ENCODE results near the gene ADGRG1. TPM values are rescaled to one million over a fixed set of nuclear protein-coding genes. Genes with fewer than 3 reads are reported as not detected.

Gene ADGRG1
- total RNA-seq, 1 experiment from 2014 or later: 10.2 TPM

GRCh38 chr16:57614944-57615343, 13.5 kb upstream of the ADGRG1 start:
- BruUV-seq (replicated peaks): no TSS peak
- Mint-ChIP-seq H3K36me3 (ENCODE audit: insufficient read depth, unreplicated experiment) (no peaks in the 10 kb centered on the region), H3K27me3 (ENCODE audit: insufficient read depth, unreplicated experiment) (no peaks in the 10 kb centered on the region), H3K9me3 (ENCODE audit: unreplicated experiment) (no peaks in the 10 kb centered on the region), H3K4me3 (ENCODE audit: unreplicated experiment) (no peak overlapping the region), H3K27ac (ENCODE audit: low read depth, unreplicated experiment) (no peak overlapping the region), H3K4me1 (ENCODE audit: insufficient read depth, unreplicated experiment) (peaks cover 35% of the 10 kb centered on the region)
- CTCF ChIA-PET: interaction anchor here (0.7 to 1.6 kb wide), 4 partner anchors 16 to 34 kb away, joined by 3 to 5 read pairs (median 4); no protein-coding TSS in a partner anchor
- TF ChIP-seq, protein P1, sequence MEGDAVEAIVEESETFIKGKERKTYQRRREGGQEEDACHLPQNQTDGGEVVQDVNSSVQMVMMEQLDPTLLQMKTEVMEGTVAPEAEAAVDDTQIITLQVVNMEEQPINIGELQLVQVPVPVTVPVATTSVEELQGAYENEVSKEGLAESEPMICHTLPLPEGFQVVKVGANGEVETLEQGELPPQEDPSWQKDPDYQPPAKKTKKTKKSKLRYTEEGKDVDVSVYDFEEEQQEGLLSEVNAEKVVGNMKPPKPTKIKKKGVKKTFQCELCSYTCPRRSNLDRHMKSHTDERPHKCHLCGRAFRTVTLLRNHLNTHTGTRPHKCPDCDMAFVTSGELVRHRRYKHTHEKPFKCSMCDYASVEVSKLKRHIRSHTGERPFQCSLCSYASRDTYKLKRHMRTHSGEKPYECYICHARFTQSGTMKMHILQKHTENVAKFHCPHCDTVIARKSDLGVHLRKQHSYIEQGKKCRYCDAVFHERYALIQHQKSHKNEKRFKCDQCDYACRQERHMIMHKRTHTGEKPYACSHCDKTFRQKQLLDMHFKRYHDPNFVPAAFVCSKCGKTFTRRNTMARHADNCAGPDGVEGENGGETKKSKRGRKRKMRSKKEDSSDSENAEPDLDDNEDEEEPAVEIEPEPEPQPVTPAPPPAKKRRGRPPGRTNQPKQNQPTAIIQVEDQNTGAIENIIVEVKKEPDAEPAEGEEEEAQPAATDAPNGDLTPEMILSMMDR (IDR thresholded peaks at IDR 0.05; ENCODE audit: unreplicated experiment): no peak
- DNase-seq (ENCODE audit: unreplicated experiment): no peak
- POLR2A ChIA-PET: interaction anchor here (0.5 kb wide), 1 partner anchor 834 kb away, joined by 3 read pairs; no protein-coding TSS in a partner anchor
- intact Hi-C loops (cut with micrococcal nuclease): no loop called here

DNA sequence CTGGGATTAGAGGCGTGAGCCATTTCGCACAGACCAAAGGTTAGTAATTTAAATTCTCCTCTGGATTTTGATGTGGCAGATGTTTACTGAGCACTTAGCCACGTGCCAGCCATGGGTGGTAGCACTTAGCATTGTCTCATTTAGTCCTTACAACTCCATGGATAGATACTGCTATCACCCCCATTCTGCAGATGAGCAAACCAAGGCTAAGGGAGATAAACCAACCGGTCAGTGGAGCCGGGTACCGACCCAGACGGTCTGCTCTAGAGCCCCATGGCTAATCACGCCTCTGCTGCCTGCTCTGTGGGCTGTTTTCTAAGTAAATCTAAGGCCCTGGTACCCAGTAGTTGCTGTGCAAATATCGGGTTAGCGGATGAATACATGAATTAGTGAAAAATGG, 12.6 kb upstream of the ADGRG1 start:
- no TSS peak for BruUV-seq (replicated peaks)
- POLR2A ChIA-PET: no interaction called here
- TF ChIP-seq, protein P1 (IDR thresholded peaks at IDR 0.05; ENCODE audit: unreplicated experiment): no peak
- no peak overlapping the region for H3K4me3 Mint-ChIP-seq (ENCODE audit: unreplicated experiment)
- DNase-seq (ENCODE audit: unreplicated experiment): no peak
- no peaks in the 10 kb centered on the region for H3K36me3 Mint-ChIP-seq (ENCODE audit: insufficient read depth, unreplicated experiment)
- no peak overlapping the region for H3K27ac Mint-ChIP-seq (ENCODE audit: low read depth, unreplicated experiment)
- no peaks in the 10 kb centered on the region for H3K9me3 Mint-ChIP-seq (ENCODE audit: unreplicated experiment)
- peaks cover 33% of the 10 kb centered on the region for H3K4me1 Mint-ChIP-seq (ENCODE audit: insufficient read depth, unreplicated experiment)
- CTCF ChIA-PET: interaction anchor here (1.2 to 1.6 kb wide), 2 partner anchors 25 to 33 kb away, joined by 4 to 5 read pairs; no protein-coding TSS in a partner anchor
- H3K27me3 Mint-ChIP-seq (ENCODE audit: insufficient read depth, unreplicated experiment): no peaks in the 10 kb centered on the region
- intact Hi-C loops (cut with micrococcal nuclease): no loop called here

- H3K27ac Mint-ChIP-seq (ENCODE audit: low read depth, unreplicated experiment): no peak overlapping the region
Observed at GRCh38 chr16:57616241-57616640, 12.2 kb upstream of the ADGRG1 start.

DNA sequence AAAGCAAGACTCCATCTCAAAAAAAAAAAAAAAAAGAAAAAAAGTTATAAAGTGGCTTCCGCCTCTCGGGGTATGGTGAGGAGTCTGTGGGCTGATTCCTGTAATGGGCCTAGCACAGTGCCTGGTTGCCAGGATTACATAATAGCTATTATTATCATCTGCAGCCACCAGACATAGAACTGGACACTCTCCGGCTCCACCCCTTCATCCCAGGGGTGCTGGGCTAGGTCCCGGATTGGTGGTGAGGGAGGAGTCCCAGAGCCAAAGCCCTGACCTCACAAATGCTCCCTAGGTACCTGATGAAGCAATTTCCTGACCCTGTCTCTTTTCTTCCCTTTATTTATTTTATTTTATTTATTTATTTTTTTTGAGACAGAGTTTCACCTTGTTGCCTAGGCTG, 11.6 kb upstream of the ADGRG1 start:
- Mint-ChIP-seq H3K4me3 (ENCODE audit: unreplicated experiment) (no peak overlapping the region), H3K9me3 (ENCODE audit: unreplicated experiment) (no peaks in the 10 kb centered on the region), H3K36me3 (ENCODE audit: insufficient read depth, unreplicated experiment) (no peaks in the 10 kb centered on the region), H3K27ac (ENCODE audit: low read depth, unreplicated experiment) (no peak overlapping the region), H3K27me3 (ENCODE audit: insufficient read depth, unreplicated experiment) (no peaks in the 10 kb centered on the region), H3K4me1 (ENCODE audit: insufficient read depth, unreplicated experiment) (peaks cover 30% of the 10 kb centered on the region)
- intact Hi-C loops (cut with micrococcal nuclease): no loop called here
- TF ChIP-seq, protein P1 (IDR thresholded peaks at IDR 0.05; ENCODE audit: unreplicated experiment): no peak
- POLR2A ChIA-PET: interaction anchor here (0.7 kb wide), 1 partner anchor 8 kb away, joined by 3 read pairs; no protein-coding TSS in a partner anchor
- peak; percentile 68 for DNase-seq (ENCODE audit: unreplicated experiment)
- CTCF ChIA-PET: interaction anchor here (0.6 to 1.6 kb wide), 5 partner anchors 10 to 295 kb away, joined by 3 to 6 read pairs (median 5); partner anchors contain the start of gene ADGRG1
- BruUV-seq (replicated peaks): no TSS peak

More at GRCh38 chr16:57616241-57616640, 12.2 kb upstream of the ADGRG1 start:
- ChIA-PET POLR2A (no interaction called here), CTCF (interaction anchor here (0.6 to 1.6 kb wide), 3 partner anchors 10 to 376 kb away, joined by 3 to 5 read pairs (median 4); partner anchors contain the start of gene ADGRG1)
- BruUV-seq (replicated peaks): no TSS peak
- Mint-ChIP-seq H3K9me3 (ENCODE audit: unreplicated experiment) (no peaks in the 10 kb centered on the region), H3K27me3 (ENCODE audit: insufficient read depth, unreplicated experiment) (no peaks in the 10 kb centered on the region), H3K4me3 (ENCODE audit: unreplicated experiment) (no peak overlapping the region), H3K4me1 (ENCODE audit: insufficient read depth, unreplicated experiment) (peaks cover 29% of the 10 kb centered on the region), H3K36me3 (ENCODE audit: insufficient read depth, unreplicated experiment) (no peaks in the 10 kb centered on the region)
- TF ChIP-seq, protein P1 (IDR thresholded peaks at IDR 0.05; ENCODE audit: unreplicated experiment): no peak
- intact Hi-C loops (cut with micrococcal nuclease): no loop called here
- no peak for DNase-seq (ENCODE audit: unreplicated experiment)
